GM23248 (cell line): ENCODE data around the gene CEP112.

Experiments used
- EZH2 ChIP-seq: fragments of 200-600 bp; sonication (generic); IDR thresholded peaks from 2 replicates; pipeline ENCODE4 v1.6.1; 2018; ENCODE audit warnings: antibody characterized with exemption, mild to moderate bottlenecking; ENCODE audit not compliant: insufficient read depth, poor library complexity, severe bottlenecking
- EZH2phosphoT487 ChIP-seq: fragments of 200-600 bp; sonication (generic); IDR thresholded peaks from 2 replicates; pipeline ENCODE4 v1.6.1; 2018; ENCODE audit warnings: antibody characterized with exemption, moderate library complexity, mild to moderate bottlenecking, low read depth; ENCODE audit not compliant: insufficient read depth

GRCh38 chr17:65644545-65644944, 547.4 kb downstream of the CEP112 start:
- TF ChIP-seq EZH2 (no peak), EZH2phosphoT487 (no peak)
